ENCODE data around the gene SYNE1. TPM values are rescaled to one million over a fixed set of nuclear protein-coding genes. Genes with fewer than 3 reads are reported as not detected.

Gene SYNE1
- total RNA-seq, 2 experiments from 2014 or later = 29.5 to 35.1 TPM

GRCh38 chr6:152576525-152576924, 60.6 kb downstream of the SYNE1 start:
- Mint-ChIP-seq H3K4me3 (no peak overlapping the region), H3K9me3 (no peaks in the 10 kb centered on the region), H3K36me3 (ENCODE audit: low read depth) (no peaks in the 10 kb centered on the region), H3K27me3 (peaks cover 4% of the 10 kb centered on the region), H3K4me1 (ENCODE audit: low read depth) (no peaks in the 10 kb centered on the region), H3K27ac (no peak overlapping the region)
- TF ChIP-seq, protein P1, sequence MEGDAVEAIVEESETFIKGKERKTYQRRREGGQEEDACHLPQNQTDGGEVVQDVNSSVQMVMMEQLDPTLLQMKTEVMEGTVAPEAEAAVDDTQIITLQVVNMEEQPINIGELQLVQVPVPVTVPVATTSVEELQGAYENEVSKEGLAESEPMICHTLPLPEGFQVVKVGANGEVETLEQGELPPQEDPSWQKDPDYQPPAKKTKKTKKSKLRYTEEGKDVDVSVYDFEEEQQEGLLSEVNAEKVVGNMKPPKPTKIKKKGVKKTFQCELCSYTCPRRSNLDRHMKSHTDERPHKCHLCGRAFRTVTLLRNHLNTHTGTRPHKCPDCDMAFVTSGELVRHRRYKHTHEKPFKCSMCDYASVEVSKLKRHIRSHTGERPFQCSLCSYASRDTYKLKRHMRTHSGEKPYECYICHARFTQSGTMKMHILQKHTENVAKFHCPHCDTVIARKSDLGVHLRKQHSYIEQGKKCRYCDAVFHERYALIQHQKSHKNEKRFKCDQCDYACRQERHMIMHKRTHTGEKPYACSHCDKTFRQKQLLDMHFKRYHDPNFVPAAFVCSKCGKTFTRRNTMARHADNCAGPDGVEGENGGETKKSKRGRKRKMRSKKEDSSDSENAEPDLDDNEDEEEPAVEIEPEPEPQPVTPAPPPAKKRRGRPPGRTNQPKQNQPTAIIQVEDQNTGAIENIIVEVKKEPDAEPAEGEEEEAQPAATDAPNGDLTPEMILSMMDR (IDR thresholded peaks at IDR 0.05) = no peak
- ChIA-PET POLR2A (no interaction called here), CTCF (no interaction called here)
- ATAC-seq = no peak
- intact Hi-C loops (cut with micrococcal nuclease) = no loop called here
- DNase-seq = no peak

DNA sequence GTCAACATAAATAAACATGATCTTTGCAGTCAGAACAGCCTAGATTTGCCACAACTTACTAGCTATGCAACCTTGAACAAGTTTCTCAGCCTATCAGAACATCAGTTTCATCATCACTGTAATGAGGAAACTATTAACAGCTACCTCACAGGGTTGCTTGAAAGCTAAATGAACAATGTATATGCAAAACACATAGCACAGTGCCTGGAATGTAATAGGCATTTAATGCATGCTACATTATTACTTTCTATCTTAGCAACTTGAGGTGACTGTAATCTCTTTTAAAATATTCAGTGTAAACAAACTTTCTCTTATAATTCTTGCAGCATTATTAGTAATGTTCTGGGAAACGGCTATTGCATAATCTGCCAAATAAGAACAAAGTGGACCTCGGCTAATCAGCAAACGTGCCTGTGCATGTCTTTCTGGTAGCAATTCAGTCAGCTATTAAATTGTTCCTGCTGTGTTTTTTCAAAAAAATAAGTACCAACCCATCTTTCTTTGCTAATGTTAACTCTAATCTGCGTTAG, 61.5 kb downstream of the SYNE1 start:
- CTCF ChIA-PET = interaction anchor here (0.9 kb wide), 1 partner anchor 23 kb away, joined by 4 read pairs; no protein-coding TSS in a partner anchor
- no peak overlapping the region for H3K4me3 Mint-ChIP-seq
- peaks cover 4% of the 10 kb centered on the region for H3K27me3 Mint-ChIP-seq
- POLR2A ChIA-PET = no interaction called here
- no peak overlapping the region for H3K27ac Mint-ChIP-seq
- intact Hi-C loops (cut with micrococcal nuclease) = no loop called here
- no peaks in the 10 kb centered on the region for H3K36me3 Mint-ChIP-seq (ENCODE audit: low read depth)
- no peaks in the 10 kb centered on the region for H3K4me1 Mint-ChIP-seq (ENCODE audit: low read depth)
- DNase-seq (no peak), ATAC-seq (no peak)
- TF ChIP-seq, protein P1 (IDR thresholded peaks at IDR 0.05) = no peak
- no peaks in the 10 kb centered on the region for H3K9me3 Mint-ChIP-seq

DNA sequence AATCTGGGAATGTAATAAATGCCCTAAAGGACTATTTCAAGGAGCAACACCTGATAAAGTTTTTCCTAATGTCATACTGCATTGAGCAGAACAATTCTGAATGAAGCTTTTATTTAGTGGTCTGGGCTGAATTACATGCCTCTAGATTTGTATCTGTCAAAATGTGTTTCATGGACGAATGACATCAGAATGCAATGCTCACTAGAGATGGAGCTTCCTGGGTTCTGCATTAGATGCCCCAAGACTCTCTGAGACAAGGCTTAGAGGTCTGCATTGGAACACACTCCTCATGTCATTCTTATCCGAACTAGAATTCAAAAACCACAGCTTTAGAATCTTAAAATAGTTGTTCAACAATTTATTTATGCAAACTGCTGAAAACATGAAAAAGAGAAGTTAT, 62.0 kb downstream of the SYNE1 start:
- CTCF ChIA-PET = interaction anchor here (0.9 kb wide), 1 partner anchor 22 kb away, joined by 4 read pairs; no protein-coding TSS in a partner anchor
- TF ChIP-seq, protein P1 (IDR thresholded peaks at IDR 0.05) = no peak
- H3K4me1 Mint-ChIP-seq (ENCODE audit: low read depth) = no peaks in the 10 kb centered on the region
- H3K9me3 Mint-ChIP-seq = no peaks in the 10 kb centered on the region
- peaks cover 4% of the 10 kb centered on the region for H3K27me3 Mint-ChIP-seq
- intact Hi-C loops (cut with micrococcal nuclease) = no loop called here
- H3K36me3 Mint-ChIP-seq (ENCODE audit: low read depth) = no peaks in the 10 kb centered on the region
- ATAC-seq (no peak), DNase-seq (no peak)
- POLR2A ChIA-PET = no interaction called here
- H3K27ac Mint-ChIP-seq = no peak overlapping the region
- no peak overlapping the region for H3K4me3 Mint-ChIP-seq

DNA sequence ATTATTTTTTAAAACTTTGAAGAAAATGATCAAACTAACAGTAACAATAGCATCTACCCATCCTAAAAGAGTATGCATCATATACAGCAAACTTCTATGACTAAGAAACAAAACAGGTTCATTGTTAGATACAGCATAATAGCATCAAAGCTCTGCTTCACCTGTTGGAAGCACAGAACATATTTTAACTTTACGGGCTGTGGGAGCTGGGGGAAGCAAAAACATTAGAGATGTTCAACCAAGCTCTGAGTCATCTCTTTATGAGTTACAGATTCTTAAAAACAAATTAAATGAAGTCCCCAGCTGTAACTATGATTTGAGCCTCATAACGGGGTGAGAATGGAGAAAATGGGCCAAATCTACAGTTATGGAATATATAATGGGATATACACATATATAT, 63.4 kb downstream of the SYNE1 start:
- POLR2A ChIA-PET = no interaction called here

GRCh38 chr6:152572338-152573088, 64.6 kb downstream of the SYNE1 start:
- no peak overlapping the region for H3K27ac Mint-ChIP-seq

More for the DNA sequence above, 63.4 kb downstream of the SYNE1 start:
- ATAC-seq = no peak
- CTCF ChIA-PET = no interaction called here
- Mint-ChIP-seq H3K9me3 (no peaks in the 10 kb centered on the region), H3K27ac (no peak overlapping the region), H3K4me3 (no peak overlapping the region), H3K4me1 (ENCODE audit: low read depth) (no peaks in the 10 kb centered on the region), H3K36me3 (ENCODE audit: low read depth) (no peaks in the 10 kb centered on the region), H3K27me3 (peaks cover 4% of the 10 kb centered on the region)
- TF ChIP-seq, protein P1 (IDR thresholded peaks at IDR 0.05) = no peak
- no peak for DNase-seq
- intact Hi-C loops (cut with micrococcal nuclease) = no loop called here

More at GRCh38 chr6:152572338-152573088, 64.6 kb downstream of the SYNE1 start:
- Mint-ChIP-seq H3K9me3 (no peaks in the 10 kb centered on the region), H3K4me3 (no peak overlapping the region), H3K27me3 (peaks cover 4% of the 10 kb centered on the region), H3K36me3 (ENCODE audit: low read depth) (no peaks in the 10 kb centered on the region), H3K4me1 (ENCODE audit: low read depth) (no peaks in the 10 kb centered on the region)
- intact Hi-C loops (cut with micrococcal nuclease) = no loop called here
- DNase-seq = no peak
- POLR2A ChIA-PET = no interaction called here
- TF ChIP-seq, protein P1 (IDR thresholded peaks at IDR 0.05) = no peak
- CTCF ChIA-PET = interaction anchor here (1.4 kb wide), 1 partner anchor 20 kb away, joined by 3 read pairs; no protein-coding TSS in a partner anchor
- ATAC-seq = no peak

Measured in activated CD8-positive, alpha-beta T cell treated with anti-CD3 and anti-CD28 coated beads for 36 hours (primary cell).